Natural killer cell (primary cell): Measurements from ENCODE around the gene AKAP13. TPM values are rescaled to one million over a fixed set of nuclear protein-coding genes. Genes with fewer than 3 reads are reported as not detected.

Source experiments
- ATAC-seq, 3 donors: fragments of 150-1000 bp in 2 of 3; fragments of 200-7000 bp in 1 of 3; cut with Tn5 transposase; 1 replicate in 1 of 3; 2 replicates in 2 of 3; pipeline ENCODE4 v1.10.0; 2021; ENCODE audit warnings: mild to moderate bottlenecking in 2 of 3, moderate library complexity in 2 of 3
- DNase-seq, 2 donors: peaks; one replicate each; pipeline versions ENCODE4 v3.0.0 to v3.0.0-alpha.2; 2013 to 2021; ENCODE audit warnings: mixed read lengths in 1 of 2
- H3K27ac ChIP-seq: one replicate; pipeline ENCODE4 v1.5.1; 2013; ENCODE audit warnings: mild to moderate bottlenecking, low read length
- H3K27me3 ChIP-seq: one replicate; pipeline ENCODE4 v1.6.1; 2013; ENCODE audit warnings: low read length; ENCODE audit not compliant: control insufficient read depth, insufficient read depth
- H3K36me3 ChIP-seq: one replicate; pipeline ENCODE4 v1.6.1; 2013; ENCODE audit warnings: low read length; ENCODE audit not compliant: control insufficient read depth, insufficient read depth
- H3K4me1 ChIP-seq: one replicate; pipeline ENCODE4 v1.6.1; 2013; ENCODE audit warnings: low read length; ENCODE audit not compliant: control insufficient read depth, insufficient read depth
- H3K4me3 ChIP-seq: one replicate; pipeline ENCODE4 v1.5.1; 2013; ENCODE audit warnings: low read length
- H3K9me3 ChIP-seq: one replicate; pipeline ENCODE4 v1.6.1; 2013; ENCODE audit warnings: low read length; ENCODE audit not compliant: control insufficient read depth, insufficient read depth
- H3K27ac Mint-ChIP-seq, 2 donors: one replicate each; pipeline ENCODE4 v1.8.0; 2022; ENCODE audit warnings: mild to moderate bottlenecking in 2 of 2, mixed read lengths in 2 of 2, moderate library complexity in 1 of 2
- H3K27me3 Mint-ChIP-seq, 2 donors: one replicate each; pipeline ENCODE4 v1.8.0; 2022; ENCODE audit warnings: low read depth in 2 of 2, mixed read lengths in 2 of 2
- H3K36me3 Mint-ChIP-seq: one replicate; pipeline ENCODE4 v1.8.0; 2022; ENCODE audit warnings: mixed read lengths
- H3K4me1 Mint-ChIP-seq, 2 donors: one replicate each; pipeline ENCODE4 v1.8.0; 2022; ENCODE audit warnings: mixed read lengths in 2 of 2
- H3K4me3 Mint-ChIP-seq: one replicate; pipeline ENCODE4 v1.8.0; 2022; ENCODE audit warnings: mild to moderate bottlenecking, moderate library complexity, mixed read lengths
- H3K9me3 Mint-ChIP-seq, 2 donors: one replicate each; pipeline ENCODE4 v1.8.0; 2022; ENCODE audit warnings: mixed read lengths in 2 of 2
- WGBS: methylation state at CpG from one replicate; pipeline ENCODE4 v1.1.7; 2013; ENCODE audit warnings: missing lambda C conversion rate; ENCODE audit not compliant: insufficient coverage; 5-methylcytosine and 5-hydroxymethylcytosine counted together
- intact Hi-C: fragments of 100-400 bp; cut with micrococcal nuclease; formaldehyde crosslinking; loops from one replicate; pipeline ENCODE4 v1.14.2; 2022
- total RNA-seq, 4 donors: library from RNA; stranded (reverse); fragments of 120-200 nt in 1 of 4; gene quantifications; one replicate each; pipeline versions ENCODE4 v1.2.3 to v1.2.4, GENCODE V29; 2013 to 2022
- TF ChIP-seq, protein P1 (sequence below): fragments of 200-600 bp; IDR thresholded peaks from one replicate; pipeline ENCODE4 v1.8.0; 2022; ENCODE audit warnings: antibody characterized with exemption

Gene AKAP13
- total RNA-seq, 3 donors from 2014 or later (not counting 1 experiment from before 2014, with no cell fraction given) = 573 to 661 (median 647) TPM

- H3K4me3 ChIP-seq = no peak overlapping the region
- no peak overlapping the region for H3K27ac ChIP-seq
- H3K4me1 Mint-ChIP-seq = peaks cover 14 to 19% of the 10 kb centered on the region in 2 donors
- intact Hi-C loops = no loop called here
- no peak overlapping the region for H3K4me3 Mint-ChIP-seq
- peaks cover 0 to 2% of the 10 kb centered on the region in 2 donors for H3K27me3 Mint-ChIP-seq
- H3K27me3 ChIP-seq = no peaks in the 10 kb centered on the region
- H3K36me3 Mint-ChIP-seq = no peaks in the 10 kb centered on the region
- no peak for DNase-seq
- no peaks in the 10 kb centered on the region for H3K9me3 Mint-ChIP-seq
- 81% methylated on average over 2 of the region's 5 CpGs for WGBS
- H3K27ac Mint-ChIP-seq = no peak overlapping the region
- no peak for ATAC-seq
- no peaks in the 10 kb centered on the region for H3K9me3 ChIP-seq
- no peaks in the 10 kb centered on the region for H3K36me3 ChIP-seq
- TF ChIP-seq, protein P1, sequence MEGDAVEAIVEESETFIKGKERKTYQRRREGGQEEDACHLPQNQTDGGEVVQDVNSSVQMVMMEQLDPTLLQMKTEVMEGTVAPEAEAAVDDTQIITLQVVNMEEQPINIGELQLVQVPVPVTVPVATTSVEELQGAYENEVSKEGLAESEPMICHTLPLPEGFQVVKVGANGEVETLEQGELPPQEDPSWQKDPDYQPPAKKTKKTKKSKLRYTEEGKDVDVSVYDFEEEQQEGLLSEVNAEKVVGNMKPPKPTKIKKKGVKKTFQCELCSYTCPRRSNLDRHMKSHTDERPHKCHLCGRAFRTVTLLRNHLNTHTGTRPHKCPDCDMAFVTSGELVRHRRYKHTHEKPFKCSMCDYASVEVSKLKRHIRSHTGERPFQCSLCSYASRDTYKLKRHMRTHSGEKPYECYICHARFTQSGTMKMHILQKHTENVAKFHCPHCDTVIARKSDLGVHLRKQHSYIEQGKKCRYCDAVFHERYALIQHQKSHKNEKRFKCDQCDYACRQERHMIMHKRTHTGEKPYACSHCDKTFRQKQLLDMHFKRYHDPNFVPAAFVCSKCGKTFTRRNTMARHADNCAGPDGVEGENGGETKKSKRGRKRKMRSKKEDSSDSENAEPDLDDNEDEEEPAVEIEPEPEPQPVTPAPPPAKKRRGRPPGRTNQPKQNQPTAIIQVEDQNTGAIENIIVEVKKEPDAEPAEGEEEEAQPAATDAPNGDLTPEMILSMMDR = no peak
- H3K4me1 ChIP-seq = no peaks in the 10 kb centered on the region
Observed at GRCh38 chr15:85388566-85389305, 8.3 kb downstream of the AKAP13 start.

GRCh38 chr15:85389306-85389650, 8.9 kb downstream of the AKAP13 start:
- peaks cover 13 to 15% of the 10 kb centered on the region in 2 donors for H3K4me1 Mint-ChIP-seq
- H3K27ac Mint-ChIP-seq = no peak overlapping the region
- Histone ChIP-seq H3K27ac (no peak overlapping the region), H3K36me3 (no peaks in the 10 kb centered on the region), H3K4me1 (no peaks in the 10 kb centered on the region), H3K9me3 (no peaks in the 10 kb centered on the region), H3K4me3 (no peak overlapping the region), H3K27me3 (no peaks in the 10 kb centered on the region)
- peaks cover 0 to 2% of the 10 kb centered on the region in 2 donors for H3K27me3 Mint-ChIP-seq
- intact Hi-C loops = no loop called here
- H3K36me3 Mint-ChIP-seq = no peaks in the 10 kb centered on the region
- no peak for DNase-seq
- TF ChIP-seq, protein P1 = no peak
- no peak overlapping the region for H3K4me3 Mint-ChIP-seq
- no peaks in the 10 kb centered on the region for H3K9me3 Mint-ChIP-seq
- no peak for ATAC-seq
- WGBS = 97% methylated on average over 2 of the region's 2 CpGs

DNA sequence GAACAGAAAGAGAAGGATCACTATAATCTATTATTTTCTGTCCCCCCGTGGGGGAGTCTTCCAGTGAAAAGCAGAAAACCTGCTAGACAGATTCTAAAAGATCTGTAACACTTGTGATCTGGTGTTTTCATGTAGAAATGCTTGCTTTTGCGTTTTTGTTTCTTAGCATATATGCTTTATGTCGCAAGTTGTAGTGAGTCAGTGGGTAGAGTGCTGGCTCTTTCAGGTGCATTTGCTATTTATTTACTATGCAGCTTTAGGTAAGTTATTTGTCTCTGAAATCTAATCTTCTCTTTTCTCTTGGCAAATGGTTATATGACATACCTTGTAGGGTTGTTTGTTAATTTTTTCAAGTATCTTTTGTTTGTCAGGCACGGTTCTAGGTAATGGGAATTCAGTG, 9.4 kb downstream of the AKAP13 start:
- no peak overlapping the region for H3K27ac ChIP-seq
- no peak overlapping the region for H3K27ac Mint-ChIP-seq
- no peaks in the 10 kb centered on the region for H3K9me3 Mint-ChIP-seq
- H3K27me3 Mint-ChIP-seq = peaks cover 0 to under 1% of the 10 kb centered on the region in 2 donors
- H3K36me3 Mint-ChIP-seq = no peaks in the 10 kb centered on the region
- no peaks in the 10 kb centered on the region for H3K27me3 ChIP-seq
- H3K4me1 ChIP-seq = no peaks in the 10 kb centered on the region
- H3K36me3 ChIP-seq = no peaks in the 10 kb centered on the region
- intact Hi-C loops = no loop called here
- ATAC-seq (no peak), DNase-seq (no peak)
- 96% methylated on average over 4 of the region's 4 CpGs for WGBS
- H3K4me3 ChIP-seq = no peak overlapping the region
- no peak overlapping the region for H3K4me3 Mint-ChIP-seq
- TF ChIP-seq, protein P1 = no peak
- H3K9me3 ChIP-seq = no peaks in the 10 kb centered on the region
- peaks cover 10 to 15% of the 10 kb centered on the region in 2 donors for H3K4me1 Mint-ChIP-seq

GRCh38 chr15:85393210-85393609, 12.8 kb downstream of the AKAP13 start:
- WGBS = 93% methylated on average over 2 of the region's 2 CpGs
- no peaks in the 10 kb centered on the region for H3K27me3 ChIP-seq
- H3K27me3 Mint-ChIP-seq = no peaks in the 10 kb centered on the region
- DNase-seq = no peak
- H3K4me3 Mint-ChIP-seq = no peak overlapping the region
- intact Hi-C loops = no loop called here
- no peak for ATAC-seq
- H3K9me3 Mint-ChIP-seq = no peaks in the 10 kb centered on the region
- no peaks in the 10 kb centered on the region for H3K4me1 ChIP-seq
- peaks cover 13 to 14% of the 10 kb centered on the region in 2 donors for H3K4me1 Mint-ChIP-seq
- no peak overlapping the region for H3K27ac ChIP-seq
- TF ChIP-seq, protein P1 = no peak
- H3K27ac Mint-ChIP-seq = no peak overlapping the region
- no peaks in the 10 kb centered on the region for H3K9me3 ChIP-seq
- no peak overlapping the region for H3K4me3 ChIP-seq
- H3K36me3 Mint-ChIP-seq = no peaks in the 10 kb centered on the region
- no peaks in the 10 kb centered on the region for H3K36me3 ChIP-seq
